M059J (cell line): ENCODE results near the gene CNIH4. TPM values are rescaled to one million over a fixed set of nuclear protein-coding genes. Genes with fewer than 3 reads are reported as not detected.
"Not testable (repeated sequence)": the region's sequence is repeated elsewhere in the genome, so short reads cannot be mapped to it uniquely, and the experiment has no call there.

Experiments
- DNase-seq: peaks from one replicate; pipeline ENCODE4 v3.0.0-alpha.2; 2012; ENCODE audit warnings: low read depth
- total RNA-seq: library from RNA; depleted of rRNA; stranded (reverse); fragments of >200 nt; shearing (Covaris generic); gene quantifications from 2 replicates; pipeline ENCODE4 v1.2.3, GENCODE V29; 2014; rRNA removed

The CNIH4 gene
- total RNA-seq, 1 experiment from 2014 or later, result 92.6 TPM

- no peak for DNase-seq
These were observed 43.2 kb downstream of the CNIH4 start for GRCh38 chr1:224399887-224400286.

DNA sequence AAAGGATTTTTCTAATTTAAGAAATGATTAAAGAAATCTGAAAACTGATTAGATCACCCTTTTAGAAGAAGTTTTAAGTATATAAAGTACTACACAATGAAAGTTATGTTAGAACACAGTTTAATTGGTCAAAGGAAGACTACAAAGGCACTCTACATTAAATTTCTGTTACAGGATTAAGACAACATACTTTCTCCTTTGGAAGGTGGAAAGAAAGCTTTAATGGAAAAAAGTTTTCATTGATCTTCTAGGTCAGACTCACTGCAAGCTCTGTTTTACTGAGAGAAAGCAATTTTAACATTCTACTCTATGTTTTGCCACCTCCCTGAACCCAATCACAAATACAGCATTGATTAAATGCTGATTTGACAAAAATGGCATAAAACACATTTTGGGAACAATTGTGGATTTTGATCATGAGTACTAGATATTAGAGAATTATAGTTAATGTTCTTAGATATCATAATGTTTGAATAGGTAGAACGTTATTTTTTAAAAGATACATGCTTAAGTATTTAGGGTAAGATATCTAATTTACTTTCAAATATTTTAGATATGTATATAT lies 45.9 kb downstream of the CNIH4 start:
- DNase-seq, result no peak

DNA sequence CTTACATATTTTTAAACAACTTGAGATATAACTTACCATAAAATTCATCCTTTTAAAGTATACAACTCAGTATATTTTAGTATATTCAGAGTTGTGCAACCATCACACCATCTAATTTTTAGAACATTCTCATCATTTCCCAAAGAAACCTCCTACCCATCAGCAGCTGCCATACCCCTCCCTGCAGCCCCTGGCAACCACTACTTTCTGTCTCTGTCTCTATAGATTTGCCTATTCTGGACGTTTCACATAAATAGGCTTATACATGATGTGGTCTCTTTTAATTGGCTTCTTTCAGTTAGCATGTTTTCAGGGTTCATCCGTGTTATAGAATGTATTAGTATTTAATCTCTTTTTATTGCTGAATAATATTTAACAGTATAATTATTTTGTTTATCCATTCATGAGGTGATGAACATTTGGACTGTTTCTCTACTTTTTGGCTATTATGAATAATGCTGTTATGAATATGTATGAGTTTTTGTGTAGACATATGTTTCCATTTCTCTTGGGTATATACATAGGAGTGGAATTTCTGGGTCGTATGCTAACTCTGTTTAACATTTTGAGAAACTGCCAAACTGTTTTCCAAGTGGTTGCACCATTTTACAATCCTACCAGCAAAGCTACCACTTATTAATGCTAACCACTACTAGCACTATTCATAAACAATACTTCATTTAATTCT lies 48.4 kb downstream of the CNIH4 start:
- DNase-seq, result no peak

- no peak for DNase-seq
These were observed 48.9 kb downstream of the CNIH4 start for GRCh38 chr1:224405604-224405970.

- DNase-seq, result peak; percentile 53
These were observed 49.5 kb downstream of the CNIH4 start for GRCh38 chr1:224406216-224406615.

- peak; percentile 68 for DNase-seq
These were observed 51.1 kb downstream of the CNIH4 start for GRCh38 chr1:224407571-224408293.

GRCh38 chr1:224408294-224408590 lies 51.6 kb downstream of the CNIH4 start:
- no peak for DNase-seq

DNA sequence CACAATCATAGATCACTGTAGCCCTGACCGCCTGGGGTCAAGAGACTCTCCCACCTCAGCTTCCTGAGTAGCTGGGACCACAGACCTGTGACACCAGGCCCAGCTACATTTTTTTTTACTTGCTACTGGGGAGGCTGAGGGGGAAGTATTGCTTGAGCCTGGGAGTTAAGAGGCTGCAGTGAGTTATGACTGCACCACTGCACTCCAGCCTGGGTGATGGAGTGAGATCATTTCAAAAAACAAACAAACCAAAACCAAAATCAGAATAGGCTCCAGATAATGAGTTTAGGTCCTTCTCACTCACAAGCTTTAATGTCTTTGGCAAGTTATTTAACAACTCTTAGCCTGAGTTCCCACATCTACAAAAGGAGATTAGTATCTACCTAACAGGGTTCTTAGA lies 55.1 kb downstream of the CNIH4 start:
- peak; percentile 62 for DNase-seq

DNA sequence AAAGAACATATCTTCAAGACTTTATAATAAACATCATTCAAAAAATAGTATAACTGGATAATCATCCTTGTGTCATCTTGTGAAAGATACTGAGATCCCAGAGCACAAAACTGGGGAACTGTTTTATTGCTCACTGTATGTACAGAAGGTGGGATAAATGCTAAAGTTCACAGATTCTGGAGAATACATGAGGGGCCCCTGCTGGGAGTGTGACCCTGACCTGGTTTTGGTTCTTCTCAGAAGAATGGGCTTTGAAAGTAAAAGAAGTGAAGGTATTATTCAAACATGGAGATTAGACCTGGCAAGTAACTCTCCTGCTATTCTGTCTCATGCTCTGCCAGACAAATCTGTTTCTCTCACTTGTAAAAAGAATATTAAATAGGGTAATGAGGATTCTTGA lies 63.4 kb downstream of the CNIH4 start:
- DNase-seq, result no peak

DNA sequence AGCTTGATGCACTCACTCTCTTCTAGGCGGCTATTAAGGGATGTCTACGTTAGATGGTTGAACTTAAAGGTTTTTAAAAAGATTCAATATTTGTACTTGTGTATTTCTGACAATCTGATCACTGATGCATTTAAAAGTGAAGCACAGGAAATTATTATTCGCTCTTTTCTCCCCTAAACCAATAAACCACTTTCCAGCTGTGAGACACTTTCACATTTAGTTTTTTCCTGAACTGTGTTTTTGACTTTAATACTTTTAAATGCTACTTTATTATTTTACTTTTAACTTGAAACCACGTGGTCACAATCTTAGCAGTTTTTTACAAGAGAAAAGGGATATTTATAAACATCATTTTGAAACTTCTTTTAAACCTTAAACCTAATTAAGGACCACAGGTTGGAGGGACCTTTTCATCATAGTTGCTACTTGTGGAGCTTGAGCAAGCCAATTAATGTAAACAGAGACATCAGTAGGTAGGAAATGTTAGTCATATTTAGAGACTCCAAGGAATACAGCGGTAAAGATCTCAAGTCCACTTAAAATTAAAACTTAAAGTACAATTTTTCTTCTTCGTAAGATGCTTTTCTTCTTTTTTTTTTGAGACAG lies 68.7 kb downstream of the CNIH4 start:
- DNase-seq, result no peak

DNA sequence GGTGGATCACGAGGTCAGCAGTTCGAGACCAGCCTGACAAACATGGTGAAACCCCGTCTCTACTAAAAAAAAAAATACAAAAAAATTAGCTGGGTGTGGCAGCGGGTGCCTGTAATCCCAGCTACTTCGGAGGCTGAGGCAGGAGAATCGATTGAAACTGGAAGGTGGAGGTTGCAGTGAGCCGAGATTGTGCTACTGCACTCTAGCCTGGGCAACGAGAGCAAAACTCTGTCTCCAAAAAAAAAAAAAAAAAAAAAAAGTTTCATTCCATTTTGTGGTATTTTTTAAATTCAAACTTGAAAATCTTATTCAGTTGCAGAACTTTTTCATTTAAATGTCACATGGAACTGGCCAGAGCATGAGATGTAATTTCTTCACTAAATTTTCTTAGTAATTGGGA lies 70.2 kb downstream of the CNIH4 start:
- not testable (repeated sequence) for DNase-seq

DNA sequence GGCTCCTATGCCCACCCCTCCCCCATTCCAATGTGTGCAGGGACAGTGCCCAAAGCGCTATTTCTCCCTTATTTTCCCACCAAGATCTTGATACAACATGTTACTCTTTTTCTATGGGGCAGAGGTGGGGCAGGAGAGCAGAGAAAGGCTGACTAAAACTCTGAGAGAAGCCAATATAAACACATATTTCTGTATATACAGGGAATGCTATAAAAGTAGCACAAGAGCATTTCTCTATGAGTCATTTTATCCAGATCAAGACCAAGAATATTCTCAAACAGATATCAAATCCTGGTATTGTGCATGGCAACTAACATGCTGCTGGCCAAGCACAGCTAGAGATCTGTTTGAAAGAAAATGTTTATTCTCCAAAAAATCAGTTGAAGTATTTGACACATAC lies 70.7 kb downstream of the CNIH4 start:
- DNase-seq, result peak; percentile 85

- DNase-seq, result not testable (repeated sequence)
These were observed 72.0 kb downstream of the CNIH4 start for GRCh38 chr1:224428713-224429112.

Other genes starting within 250 kb of the CNIH4 start
- 32.5 and 35.9 TPM in 2 replicates for gene FBXO28, start 242.8 kb upstream of the CNIH4 start, total RNA-seq
- 163 and 182 TPM in 2 replicates for gene DEGS1, start 173.6 kb upstream of the CNIH4 start, total RNA-seq
- 29.8 and 33.5 TPM in 2 replicates for gene NVL, start 26.7 kb upstream of the CNIH4 start, total RNA-seq
- gene WDR26, start 77.9 kb downstream of the CNIH4 start, total RNA-seq, result 37.9 and 58.6 TPM in 2 replicates